ENCODE results near the gene ANLN. TPM values are rescaled to one million over a fixed set of nuclear protein-coding genes. Genes with fewer than 3 reads are reported as not detected.

Gene ANLN
- total RNA-seq, 1 experiment from 2014 or later, result 130 TPM

DNA sequence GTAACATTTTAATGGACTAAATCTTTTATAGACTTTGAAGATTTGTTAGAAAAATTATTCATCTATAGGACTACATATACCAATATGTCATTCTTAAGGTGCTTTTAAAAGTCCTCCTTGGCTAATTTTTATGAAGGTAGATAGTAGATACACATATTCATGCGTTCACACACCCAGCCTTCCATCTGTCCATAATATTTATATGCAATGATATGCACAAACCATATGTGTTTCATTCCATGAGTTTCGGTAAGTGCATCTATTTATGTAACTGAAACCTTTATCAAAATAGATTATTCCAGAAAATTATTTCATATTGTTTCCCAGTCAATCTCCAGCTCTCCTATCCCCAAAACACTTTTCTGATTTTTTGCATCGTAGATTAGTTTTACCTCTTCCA is 101.7 kb downstream of the ANLN start:
- no peaks in the 10 kb centered on the region for H3K4me1 ChIP-seq (ENCODE audit: control insufficient read depth in 1 of 2, insufficient read depth in 2 of 2, low read length in 2 of 2)
- H3K4me2 ChIP-seq (ENCODE audit: low read length), result no peak overlapping the region
- H3K36me3 ChIP-seq (ENCODE audit: control insufficient read depth in 1 of 2, insufficient read depth in 2 of 2, low read length in 2 of 2), result no peaks in the 10 kb centered on the region
- no peak overlapping the region for H3K27ac ChIP-seq (ENCODE audit: low read depth, low read length)
- no peaks in the 10 kb centered on the region for H3K27me3 ChIP-seq (ENCODE audit: insufficient read depth, low read length)
- intact Hi-C loops (cut with micrococcal nuclease), result loop anchor here (5.0 kb wide), 1 partner anchor 536 kb away; no protein-coding TSS in a partner anchor
- POLR2A ChIA-PET, result no interaction called here
- DNase-seq (ENCODE audit: low read depth, low spot score) (no peak), ATAC-seq (no peak)
- TF ChIP-seq ELF1 (IDR thresholded peaks at IDR 0.05; ENCODE audit: borderline replicate concordance, low read depth), result no peak
- TF ChIP-seq TCF7L2 (IDR thresholded peaks at IDR 0.05; ENCODE audit: borderline replicate concordance, extremely low read depth, insufficient read depth, insufficient read length), result no peak
- no peak for TF ChIP-seq CEBPB (IDR thresholded peaks at IDR 0.05; ENCODE audit: low read depth)
- no peak for TF ChIP-seq RAD21 (IDR thresholded peaks at IDR 0.05; ENCODE audit: low read depth)
- no peak for TF ChIP-seq SP1 (IDR thresholded peaks at IDR 0.05; ENCODE audit: low read depth)
- no TSS peak for BruUV-seq (replicated peaks)
- no peak overlapping the region for H2AFZ ChIP-seq (ENCODE audit: low read depth, low read length, poor library complexity, severe bottlenecking)
- RAD21 ChIA-PET (ENCODE audit: low non-redundant PET in 1 of 2, low total read pairs in 2 of 2, uncharacterized antibody in 2 of 2, unreplicated experiment in 2 of 2), result no interaction called here
- no peaks in the 10 kb centered on the region for H3K9me2 ChIP-seq (ENCODE audit: insufficient read depth)
- CTCF ChIA-PET, result interaction anchor here (3.5 kb wide), 1 partner anchor 690 kb away, joined by 27 read pairs; no protein-coding TSS in a partner anchor
- no peak overlapping the region for H3K9ac ChIP-seq (ENCODE audit: low read length)
- no peak overlapping the region for H3K4me3 ChIP-seq (replicated peaks in 1 of 2; ENCODE audit: low read depth in 1 of 2, low read length in 2 of 2)
- H3K79me2 ChIP-seq (ENCODE audit: insufficient read depth, low read length), result no peaks in the 10 kb centered on the region
- H3K9me3 ChIP-seq (ENCODE audit: control insufficient read depth in 1 of 2, insufficient read depth in 1 of 2, low read depth in 1 of 2, low read length in 2 of 2), result no peaks in the 10 kb centered on the region
- H4K20me1 ChIP-seq (ENCODE audit: insufficient read depth), result no peaks in the 10 kb centered on the region

- POLR2A ChIA-PET, result no interaction called here
- Histone ChIP-seq H3K4me1 (ENCODE audit: control insufficient read depth in 1 of 2, insufficient read depth in 2 of 2, low read length in 2 of 2) (peaks cover 0 to 2% of the 10 kb centered on the region in 2 experiments; a peak in 2 of 4 replicates), H3K36me3 (ENCODE audit: control insufficient read depth in 1 of 2, insufficient read depth in 2 of 2, low read length in 2 of 2) (no peaks in the 10 kb centered on the region), H3K4me3 (replicated peaks in 1 of 2; ENCODE audit: low read depth in 1 of 2, low read length in 2 of 2) (no peak overlapping the region), H3K4me2 (ENCODE audit: low read length) (no peak overlapping the region), H3K9ac (ENCODE audit: low read length) (no peak overlapping the region), H3K9me2 (ENCODE audit: insufficient read depth) (no peaks in the 10 kb centered on the region), H4K20me1 (ENCODE audit: insufficient read depth) (no peaks in the 10 kb centered on the region), H3K9me3 (ENCODE audit: control insufficient read depth in 1 of 2, insufficient read depth in 1 of 2, low read depth in 1 of 2, low read length in 2 of 2) (no peaks in the 10 kb centered on the region), H3K27ac (ENCODE audit: low read depth, low read length) (no peak overlapping the region), H3K27me3 (ENCODE audit: insufficient read depth, low read length) (no peaks in the 10 kb centered on the region), H3K79me2 (ENCODE audit: insufficient read depth, low read length) (no peaks in the 10 kb centered on the region), H2AFZ (ENCODE audit: low read depth, low read length, poor library complexity, severe bottlenecking) (no peak overlapping the region)
- intact Hi-C loops (cut with micrococcal nuclease), result no loop called here
- BruUV-seq (replicated peaks), result no TSS peak
- CTCF ChIA-PET, result interaction anchor here (1.1 kb wide), 1 partner anchor 9 kb away, joined by 3 read pairs; no protein-coding TSS in a partner anchor
- ATAC-seq (no peak), DNase-seq (ENCODE audit: low read depth, low spot score) (no peak)
- RAD21 ChIA-PET (ENCODE audit: low non-redundant PET in 1 of 2, low total read pairs in 2 of 2, uncharacterized antibody in 2 of 2, unreplicated experiment in 2 of 2), result no interaction called here
- no peak for TF ChIP-seq MAX (IDR thresholded peaks at IDR 0.05)
- no peak for TF ChIP-seq ATF3 (IDR thresholded peaks at IDR 0.05)
- TF ChIP-seq, protein P1, sequence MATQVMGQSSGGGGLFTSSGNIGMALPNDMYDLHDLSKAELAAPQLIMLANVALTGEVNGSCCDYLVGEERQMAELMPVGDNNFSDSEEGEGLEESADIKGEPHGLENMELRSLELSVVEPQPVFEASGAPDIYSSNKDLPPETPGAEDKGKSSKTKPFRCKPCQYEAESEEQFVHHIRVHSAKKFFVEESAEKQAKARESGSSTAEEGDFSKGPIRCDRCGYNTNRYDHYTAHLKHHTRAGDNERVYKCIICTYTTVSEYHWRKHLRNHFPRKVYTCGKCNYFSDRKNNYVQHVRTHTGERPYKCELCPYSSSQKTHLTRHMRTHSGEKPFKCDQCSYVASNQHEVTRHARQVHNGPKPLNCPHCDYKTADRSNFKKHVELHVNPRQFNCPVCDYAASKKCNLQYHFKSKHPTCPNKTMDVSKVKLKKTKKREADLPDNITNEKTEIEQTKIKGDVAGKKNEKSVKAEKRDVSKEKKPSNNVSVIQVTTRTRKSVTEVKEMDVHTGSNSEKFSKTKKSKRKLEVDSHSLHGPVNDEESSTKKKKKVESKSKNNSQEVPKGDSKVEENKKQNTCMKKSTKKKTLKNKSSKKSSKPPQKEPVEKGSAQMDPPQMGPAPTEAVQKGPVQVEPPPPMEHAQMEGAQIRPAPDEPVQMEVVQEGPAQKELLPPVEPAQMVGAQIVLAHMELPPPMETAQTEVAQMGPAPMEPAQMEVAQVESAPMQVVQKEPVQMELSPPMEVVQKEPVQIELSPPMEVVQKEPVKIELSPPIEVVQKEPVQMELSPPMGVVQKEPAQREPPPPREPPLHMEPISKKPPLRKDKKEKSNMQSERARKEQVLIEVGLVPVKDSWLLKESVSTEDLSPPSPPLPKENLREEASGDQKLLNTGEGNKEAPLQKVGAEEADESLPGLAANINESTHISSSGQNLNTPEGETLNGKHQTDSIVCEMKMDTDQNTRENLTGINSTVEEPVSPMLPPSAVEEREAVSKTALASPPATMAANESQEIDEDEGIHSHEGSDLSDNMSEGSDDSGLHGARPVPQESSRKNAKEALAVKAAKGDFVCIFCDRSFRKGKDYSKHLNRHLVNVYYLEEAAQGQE (IDR thresholded peaks at IDR 0.05; ENCODE audit: low read depth), result no peak
- no peak for TF ChIP-seq POLR2AphosphoS5 (IDR thresholded peaks at IDR 0.05; ENCODE audit: low read depth, low read length)
- TF ChIP-seq, protein P2, sequence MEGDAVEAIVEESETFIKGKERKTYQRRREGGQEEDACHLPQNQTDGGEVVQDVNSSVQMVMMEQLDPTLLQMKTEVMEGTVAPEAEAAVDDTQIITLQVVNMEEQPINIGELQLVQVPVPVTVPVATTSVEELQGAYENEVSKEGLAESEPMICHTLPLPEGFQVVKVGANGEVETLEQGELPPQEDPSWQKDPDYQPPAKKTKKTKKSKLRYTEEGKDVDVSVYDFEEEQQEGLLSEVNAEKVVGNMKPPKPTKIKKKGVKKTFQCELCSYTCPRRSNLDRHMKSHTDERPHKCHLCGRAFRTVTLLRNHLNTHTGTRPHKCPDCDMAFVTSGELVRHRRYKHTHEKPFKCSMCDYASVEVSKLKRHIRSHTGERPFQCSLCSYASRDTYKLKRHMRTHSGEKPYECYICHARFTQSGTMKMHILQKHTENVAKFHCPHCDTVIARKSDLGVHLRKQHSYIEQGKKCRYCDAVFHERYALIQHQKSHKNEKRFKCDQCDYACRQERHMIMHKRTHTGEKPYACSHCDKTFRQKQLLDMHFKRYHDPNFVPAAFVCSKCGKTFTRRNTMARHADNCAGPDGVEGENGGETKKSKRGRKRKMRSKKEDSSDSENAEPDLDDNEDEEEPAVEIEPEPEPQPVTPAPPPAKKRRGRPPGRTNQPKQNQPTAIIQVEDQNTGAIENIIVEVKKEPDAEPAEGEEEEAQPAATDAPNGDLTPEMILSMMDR (IDR thresholded peaks at IDR 0.05 in 2 of 3, conservative IDR thresholded peaks at IDR 0.05 in 1 of 3; ENCODE audit: borderline replicate concordance in 1 of 3, insufficient read depth in 1 of 3, low read depth in 2 of 3, low read length in 2 of 3), result no peak
- TF ChIP-seq, protein P3, sequence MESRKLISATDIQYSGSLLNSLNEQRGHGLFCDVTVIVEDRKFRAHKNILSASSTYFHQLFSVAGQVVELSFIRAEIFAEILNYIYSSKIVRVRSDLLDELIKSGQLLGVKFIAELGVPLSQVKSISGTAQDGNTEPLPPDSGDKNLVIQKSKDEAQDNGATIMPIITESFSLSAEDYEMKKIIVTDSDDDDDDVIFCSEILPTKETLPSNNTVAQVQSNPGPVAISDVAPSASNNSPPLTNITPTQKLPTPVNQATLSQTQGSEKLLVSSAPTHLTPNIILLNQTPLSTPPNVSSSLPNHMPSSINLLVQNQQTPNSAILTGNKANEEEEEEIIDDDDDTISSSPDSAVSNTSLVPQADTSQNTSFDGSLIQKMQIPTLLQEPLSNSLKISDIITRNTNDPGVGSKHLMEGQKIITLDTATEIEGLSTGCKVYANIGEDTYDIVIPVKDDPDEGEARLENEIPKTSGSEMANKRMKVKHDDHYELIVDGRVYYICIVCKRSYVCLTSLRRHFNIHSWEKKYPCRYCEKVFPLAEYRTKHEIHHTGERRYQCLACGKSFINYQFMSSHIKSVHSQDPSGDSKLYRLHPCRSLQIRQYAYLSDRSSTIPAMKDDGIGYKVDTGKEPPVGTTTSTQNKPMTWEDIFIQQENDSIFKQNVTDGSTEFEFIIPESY (IDR thresholded peaks at IDR 0.05; ENCODE audit: extremely low read depth, insufficient replicate concordance, low read length), result no peak
- TF ChIP-seq ZFX (IDR thresholded peaks at IDR 0.05), result no peak
Observed at GRCh38 chr7:36496576-36496975, 106.9 kb downstream of the ANLN start.
